ENCODE results near the gene IGSF21.

Gene IGSF21

DNA sequence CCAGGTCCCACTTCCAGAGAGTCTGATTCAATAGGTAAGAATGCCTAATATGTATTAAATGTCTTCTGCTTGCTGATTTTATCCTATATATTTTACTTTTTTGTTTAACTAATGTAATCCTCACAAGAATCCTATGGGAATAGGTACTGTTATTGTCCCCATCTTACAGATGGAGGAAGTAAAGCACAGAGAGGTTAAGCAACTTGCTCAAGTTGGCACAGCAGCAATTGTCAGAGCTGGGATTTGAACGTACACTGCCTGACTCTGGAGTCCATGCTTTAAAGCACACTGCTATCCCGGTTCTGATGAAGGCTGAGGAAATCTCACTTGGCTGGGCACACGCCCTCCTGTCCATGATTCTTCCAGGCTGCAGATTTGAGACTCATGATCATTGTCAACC is 62.8 kb downstream of the IGSF21 start:
- no peak overlapping the region for H3K27ac ChIP-seq
- TF ChIP-seq, protein P1, sequence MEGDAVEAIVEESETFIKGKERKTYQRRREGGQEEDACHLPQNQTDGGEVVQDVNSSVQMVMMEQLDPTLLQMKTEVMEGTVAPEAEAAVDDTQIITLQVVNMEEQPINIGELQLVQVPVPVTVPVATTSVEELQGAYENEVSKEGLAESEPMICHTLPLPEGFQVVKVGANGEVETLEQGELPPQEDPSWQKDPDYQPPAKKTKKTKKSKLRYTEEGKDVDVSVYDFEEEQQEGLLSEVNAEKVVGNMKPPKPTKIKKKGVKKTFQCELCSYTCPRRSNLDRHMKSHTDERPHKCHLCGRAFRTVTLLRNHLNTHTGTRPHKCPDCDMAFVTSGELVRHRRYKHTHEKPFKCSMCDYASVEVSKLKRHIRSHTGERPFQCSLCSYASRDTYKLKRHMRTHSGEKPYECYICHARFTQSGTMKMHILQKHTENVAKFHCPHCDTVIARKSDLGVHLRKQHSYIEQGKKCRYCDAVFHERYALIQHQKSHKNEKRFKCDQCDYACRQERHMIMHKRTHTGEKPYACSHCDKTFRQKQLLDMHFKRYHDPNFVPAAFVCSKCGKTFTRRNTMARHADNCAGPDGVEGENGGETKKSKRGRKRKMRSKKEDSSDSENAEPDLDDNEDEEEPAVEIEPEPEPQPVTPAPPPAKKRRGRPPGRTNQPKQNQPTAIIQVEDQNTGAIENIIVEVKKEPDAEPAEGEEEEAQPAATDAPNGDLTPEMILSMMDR (conservative IDR thresholded peaks at IDR 0.05), result no peak

DNA sequence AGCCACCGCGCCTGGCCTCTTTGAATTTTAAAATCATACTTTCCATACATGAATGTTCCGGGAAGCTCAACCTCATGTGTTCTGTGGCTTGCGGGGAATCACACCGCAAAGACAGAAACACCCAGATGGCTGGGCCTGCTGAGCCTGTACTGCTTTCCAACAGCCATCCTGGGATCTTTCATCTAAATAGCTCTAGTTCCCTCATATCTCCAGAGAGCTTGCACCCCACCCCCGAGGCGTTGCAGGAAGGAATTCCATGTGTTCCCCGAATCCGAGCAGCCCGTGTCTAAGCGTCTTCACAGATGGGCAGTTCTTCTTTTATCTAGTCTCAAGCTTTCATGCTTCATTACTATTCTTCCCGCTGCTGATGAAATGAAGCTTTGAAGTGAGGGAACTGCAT is 66.4 kb downstream of the IGSF21 start:
- H3K27ac ChIP-seq, result no peak overlapping the region
- TF ChIP-seq, protein P1 (conservative IDR thresholded peaks at IDR 0.05), result no peak

DNA sequence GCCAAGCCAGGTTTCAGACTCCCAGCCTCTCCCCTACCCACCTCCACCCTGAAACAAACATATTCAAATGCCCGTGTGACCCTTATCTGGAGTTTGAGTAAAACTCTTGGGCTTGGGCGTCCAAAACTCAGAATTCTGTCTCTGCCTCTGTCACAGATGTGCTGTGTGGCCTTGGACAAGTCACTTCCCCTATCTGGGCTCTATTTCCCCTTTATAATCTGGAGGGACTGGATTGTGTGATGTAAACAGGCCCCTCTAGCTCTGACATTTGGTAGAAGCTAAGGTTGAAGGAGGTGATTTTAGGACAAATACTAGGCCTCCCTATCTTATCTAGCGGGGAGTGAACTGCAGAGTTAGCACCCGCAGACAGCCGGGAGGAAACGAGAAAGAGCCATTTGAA is 67.5 kb downstream of the IGSF21 start:
- TF ChIP-seq, protein P1 (conservative IDR thresholded peaks at IDR 0.05), result no peak
- peak overlapping the region; percentile 43; the same call in 1 of the 2 replicates for H3K27ac ChIP-seq

DNA sequence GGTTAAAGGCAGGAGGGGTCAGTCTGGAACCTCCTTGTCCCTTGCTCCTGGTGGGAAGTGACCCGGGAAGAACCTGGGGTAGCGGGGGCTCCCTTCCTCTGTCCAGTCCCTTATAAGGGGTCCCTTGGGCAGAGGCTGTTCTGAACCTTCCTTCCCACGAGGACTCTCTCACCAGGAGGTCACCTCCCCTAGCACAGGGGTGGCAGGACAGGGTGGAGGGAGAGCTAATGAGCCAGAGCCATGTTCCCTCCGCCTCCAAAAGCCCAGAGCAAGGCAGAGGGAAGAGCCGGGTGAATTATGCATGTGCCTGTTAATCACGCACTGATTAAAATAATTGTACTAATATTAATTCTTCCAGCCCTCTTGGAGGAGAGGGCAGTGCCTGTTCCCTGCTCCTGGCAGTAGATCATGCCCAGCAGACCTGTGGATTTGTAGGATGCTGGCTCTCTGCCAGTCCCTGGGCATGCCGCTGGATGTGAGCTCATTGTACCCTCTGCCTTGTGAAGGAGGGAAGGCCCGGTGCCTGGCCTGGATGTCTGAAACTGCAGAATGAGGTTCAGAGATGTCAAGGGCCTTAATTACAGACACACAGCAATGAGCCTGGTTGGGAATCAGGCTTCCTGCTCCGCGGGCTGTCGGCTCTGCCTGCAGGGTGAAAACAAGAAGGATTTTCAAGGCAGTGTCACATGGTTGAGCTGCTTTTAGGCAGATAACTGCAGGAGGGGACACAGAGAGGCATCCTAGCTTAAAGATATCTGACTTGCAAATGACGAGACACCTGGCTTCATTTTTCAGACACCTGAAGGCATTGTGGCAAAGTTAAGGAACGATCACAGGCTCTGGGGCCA is 68.2 kb downstream of the IGSF21 start:
- H3K27ac ChIP-seq, result peak overlapping the region; percentile 43
- TF ChIP-seq, protein P1 (conservative IDR thresholded peaks at IDR 0.05), result no peak

DNA sequence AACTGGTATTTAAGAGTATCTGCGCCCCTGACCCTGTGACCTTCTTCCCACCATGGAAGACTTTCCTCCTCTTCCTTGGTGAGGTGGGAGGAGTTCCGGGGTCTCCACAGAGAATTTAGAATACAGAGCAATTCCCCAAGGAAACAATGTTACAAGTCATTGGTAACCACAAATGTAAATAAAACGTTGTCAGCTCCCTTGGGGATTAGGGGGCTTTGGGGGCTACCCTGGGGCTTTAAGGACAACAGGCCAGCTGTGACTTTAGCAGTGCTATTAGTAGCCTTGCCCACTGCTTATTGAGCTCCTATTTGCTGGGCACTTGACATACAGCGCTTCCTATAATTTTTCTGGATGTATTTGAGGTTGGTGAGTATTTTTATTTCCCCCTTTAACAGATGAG is 69.0 kb downstream of the IGSF21 start:
- TF ChIP-seq, protein P1 (conservative IDR thresholded peaks at IDR 0.05), result no peak
- no peak overlapping the region; the same call in 1 of the 2 replicates for H3K27ac ChIP-seq

DNA sequence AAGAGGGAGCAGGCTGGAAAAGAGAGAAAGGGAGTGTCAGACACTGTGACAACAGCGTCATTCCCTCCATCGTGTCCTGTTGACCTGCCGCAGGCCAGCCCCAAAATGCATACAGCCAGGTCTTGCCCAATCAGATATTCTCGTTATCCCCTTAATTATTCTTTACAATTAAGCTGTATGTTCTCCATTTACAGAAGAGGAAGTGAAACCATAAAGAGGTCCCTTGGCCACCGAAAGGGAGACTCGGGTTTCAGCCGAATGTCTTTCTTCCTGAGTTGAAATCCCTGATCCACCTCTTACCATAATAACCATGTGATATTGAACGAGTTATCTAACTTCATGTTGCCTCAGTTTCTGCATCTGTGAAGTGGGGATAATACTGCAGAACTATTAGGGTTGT is 70.5 kb downstream of the IGSF21 start:
- TF ChIP-seq, protein P1 (conservative IDR thresholded peaks at IDR 0.05), result no peak
- no peak overlapping the region for H3K27ac ChIP-seq

DNA sequence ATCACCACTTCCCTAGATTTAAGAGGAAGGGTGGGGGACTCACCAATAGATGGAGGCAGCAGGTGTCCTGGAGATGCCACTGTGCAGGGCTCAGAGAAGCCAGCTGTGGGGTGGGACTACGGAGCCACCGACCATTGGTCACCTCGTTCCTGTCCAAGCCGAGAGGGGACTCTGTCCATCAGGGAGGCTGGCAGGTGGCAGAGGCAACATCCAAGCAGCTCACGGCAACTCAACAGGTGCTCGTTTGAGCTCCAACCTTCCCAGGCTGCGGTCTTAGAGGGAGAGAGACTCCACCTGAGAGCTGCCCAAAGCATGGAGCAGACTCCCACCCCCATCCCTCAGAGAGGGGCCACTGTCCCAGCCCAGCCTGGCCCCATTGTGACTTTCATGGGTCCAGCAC is 71.4 kb downstream of the IGSF21 start:
- TF ChIP-seq, protein P1 (conservative IDR thresholded peaks at IDR 0.05), result no peak
- no peak overlapping the region for H3K27ac ChIP-seq
